ENCODE data around the gene NYAP1.

- TF ChIP-seq CTCF (IDR thresholded peaks at IDR 0.05) (no peak), EZH2 (IDR thresholded peaks at IDR 0.05) (no peak)
These were observed 3.2 kb downstream of the NYAP1 start for GRCh38 chr7:100486753-100487446.
